Forelimb muscle (tissue), 1 donor: ENCODE data around the gene CSRNP3. TPM values are rescaled to one million over a fixed set of nuclear protein-coding genes. Genes with fewer than 3 reads are reported as not detected.

Source experiments
- DNase-seq: peaks from one replicate; pipeline ENCODE4 v3.0.0-alpha.2; 2013; ENCODE audit warnings: low read depth
- polyA plus RNA-seq: library from polyadenylated mRNA; unstranded; fragments of 120-200 nt; gene quantifications from one replicate; pipeline ENCODE4 v1.2.1, GENCODE V29; 2013; ENCODE audit not compliant: insufficient read length

CSRNP3 gene
- polyA plus RNA-seq, 1 donor: 9.4 TPM

GRCh38 chr2:165470361-165470760 is 863 bp downstream of the CSRNP3 start:
- DNase-seq: no peak

- no peak for DNase-seq
Measured at GRCh38 chr2:165471349-165471950, 2.0 kb downstream of the CSRNP3 start.

- no peak for DNase-seq
Measured at GRCh38 chr2:165472922-165473321, 3.4 kb downstream of the CSRNP3 start.

- DNase-seq: no peak
Measured at GRCh38 chr2:165474619-165475276, 5.2 kb downstream of the CSRNP3 start.

GRCh38 chr2:165475277-165476004 is 5.9 kb downstream of the CSRNP3 start:
- DNase-seq: no peak

- DNase-seq: no peak
Measured at GRCh38 chr2:165479856-165480255, 10.4 kb downstream of the CSRNP3 start.

GRCh38 chr2:165494573-165494972 is 25.1 kb downstream of the CSRNP3 start:
- DNase-seq: no peak

GRCh38 chr2:165497659-165498317 is 28.3 kb downstream of the CSRNP3 start:
- DNase-seq: no peak

GRCh38 chr2:165499131-165499530 is 29.6 kb downstream of the CSRNP3 start:
- no peak for DNase-seq

GRCh38 chr2:165500001-165500400 is 30.5 kb downstream of the CSRNP3 start:
- no peak for DNase-seq

GRCh38 chr2:165500816-165501215 is 31.3 kb downstream of the CSRNP3 start:
- no peak for DNase-seq

- DNase-seq: no peak
Measured at GRCh38 chr2:165505514-165505913, 36.0 kb downstream of the CSRNP3 start.

GRCh38 chr2:165508927-165509326 is 39.4 kb downstream of the CSRNP3 start:
- DNase-seq: no peak

- DNase-seq: no peak
Measured at GRCh38 chr2:165513479-165513878, 44.0 kb downstream of the CSRNP3 start.

- DNase-seq: no peak
Measured at GRCh38 chr2:165518611-165519010, 49.1 kb downstream of the CSRNP3 start.

GRCh38 chr2:165522719-165523118 is 53.2 kb downstream of the CSRNP3 start:
- no peak for DNase-seq

- DNase-seq: no peak
Measured at GRCh38 chr2:165524720-165525119, 55.2 kb downstream of the CSRNP3 start.

- DNase-seq: no peak
Measured at GRCh38 chr2:165528691-165529090, 59.2 kb downstream of the CSRNP3 start.

GRCh38 chr2:165529130-165529529 is 59.6 kb downstream of the CSRNP3 start:
- no peak for DNase-seq

- no peak for DNase-seq
Measured at GRCh38 chr2:165533331-165533730, 63.8 kb downstream of the CSRNP3 start.

- DNase-seq: peak; percentile 54
Measured at GRCh38 chr2:165535471-165535870, 66.0 kb downstream of the CSRNP3 start.

- DNase-seq: no peak
Measured at GRCh38 chr2:165536851-165537499, 67.5 kb downstream of the CSRNP3 start.
